ENCODE results near the gene BARHL2. TPM values are rescaled to one million over a fixed set of nuclear protein-coding genes. Genes with fewer than 3 reads are reported as not detected.

The BARHL2 gene
- total RNA-seq, 1 experiment from 2014 or later: not detected

DNA sequence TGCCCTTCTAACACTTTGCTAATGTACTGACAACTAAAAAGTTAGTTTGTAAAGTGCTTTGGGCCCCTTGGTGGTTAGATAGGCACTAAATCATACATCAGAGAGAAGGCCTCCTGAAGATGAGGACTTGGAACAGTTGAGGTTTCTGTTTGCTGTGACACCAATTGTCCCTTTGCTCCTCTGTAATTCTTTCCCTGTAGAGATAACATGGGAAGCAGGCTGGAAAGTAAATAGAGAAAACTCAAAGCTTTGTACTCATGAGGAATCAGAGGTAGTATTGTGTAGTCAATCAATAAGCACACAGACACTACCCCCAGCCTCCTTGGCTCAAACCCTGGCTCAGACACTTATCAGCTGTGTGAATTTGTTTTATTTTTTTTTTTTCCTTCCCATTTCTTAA is 31.6 kb upstream of the BARHL2 start:
- BruUV-seq (replicated peaks): no TSS peak
- Histone ChIP-seq H3K27me3 (ENCODE audit: control insufficient read depth, insufficient read depth, low read length) (peaks cover 27% of the 10 kb centered on the region), H3K36me3 (ENCODE audit: control insufficient read depth, insufficient read depth, low read length) (no peaks in the 10 kb centered on the region), H3K9me3 (ENCODE audit: control insufficient read depth, insufficient read depth, low read depth, low read length) (no peaks in the 10 kb centered on the region), H3K4me3 (ENCODE audit: low read depth in 2 of 2, low read length in 2 of 2) (no peak overlapping the region), H3K4me1 (ENCODE audit: control insufficient read depth, insufficient read depth, low read length) (no peaks in the 10 kb centered on the region), H3K27ac (ENCODE audit: low read length) (no peak overlapping the region)
- ATAC-seq: no peak
- in situ Hi-C loops (cut with HindIII; ENCODE audit: low pct_unique_long_range_greater_than_20kb, low sequenced_read_pairs) (no loop called here), intact Hi-C loops (cut with micrococcal nuclease; ENCODE audit: unreplicated experiment) (no loop called here)
- ChIA-PET CTCF (no interaction called here), POLR2A (no interaction called here)
- TF ChIP-seq SIN3A (IDR thresholded peaks at IDR 0.05; ENCODE audit: borderline replicate concordance, insufficient read depth, low read depth, low read length) (no peak), POLR2AphosphoS5 (IDR thresholded peaks at IDR 0.05; ENCODE audit: low read depth, low read length) (no peak), TCF7L2 (IDR thresholded peaks at IDR 0.05; ENCODE audit: low read depth, low read length) (no peak)
- TF ChIP-seq, protein P1, sequence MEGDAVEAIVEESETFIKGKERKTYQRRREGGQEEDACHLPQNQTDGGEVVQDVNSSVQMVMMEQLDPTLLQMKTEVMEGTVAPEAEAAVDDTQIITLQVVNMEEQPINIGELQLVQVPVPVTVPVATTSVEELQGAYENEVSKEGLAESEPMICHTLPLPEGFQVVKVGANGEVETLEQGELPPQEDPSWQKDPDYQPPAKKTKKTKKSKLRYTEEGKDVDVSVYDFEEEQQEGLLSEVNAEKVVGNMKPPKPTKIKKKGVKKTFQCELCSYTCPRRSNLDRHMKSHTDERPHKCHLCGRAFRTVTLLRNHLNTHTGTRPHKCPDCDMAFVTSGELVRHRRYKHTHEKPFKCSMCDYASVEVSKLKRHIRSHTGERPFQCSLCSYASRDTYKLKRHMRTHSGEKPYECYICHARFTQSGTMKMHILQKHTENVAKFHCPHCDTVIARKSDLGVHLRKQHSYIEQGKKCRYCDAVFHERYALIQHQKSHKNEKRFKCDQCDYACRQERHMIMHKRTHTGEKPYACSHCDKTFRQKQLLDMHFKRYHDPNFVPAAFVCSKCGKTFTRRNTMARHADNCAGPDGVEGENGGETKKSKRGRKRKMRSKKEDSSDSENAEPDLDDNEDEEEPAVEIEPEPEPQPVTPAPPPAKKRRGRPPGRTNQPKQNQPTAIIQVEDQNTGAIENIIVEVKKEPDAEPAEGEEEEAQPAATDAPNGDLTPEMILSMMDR (IDR thresholded peaks at IDR 0.05): no peak
- TF ChIP-seq, protein P2, sequence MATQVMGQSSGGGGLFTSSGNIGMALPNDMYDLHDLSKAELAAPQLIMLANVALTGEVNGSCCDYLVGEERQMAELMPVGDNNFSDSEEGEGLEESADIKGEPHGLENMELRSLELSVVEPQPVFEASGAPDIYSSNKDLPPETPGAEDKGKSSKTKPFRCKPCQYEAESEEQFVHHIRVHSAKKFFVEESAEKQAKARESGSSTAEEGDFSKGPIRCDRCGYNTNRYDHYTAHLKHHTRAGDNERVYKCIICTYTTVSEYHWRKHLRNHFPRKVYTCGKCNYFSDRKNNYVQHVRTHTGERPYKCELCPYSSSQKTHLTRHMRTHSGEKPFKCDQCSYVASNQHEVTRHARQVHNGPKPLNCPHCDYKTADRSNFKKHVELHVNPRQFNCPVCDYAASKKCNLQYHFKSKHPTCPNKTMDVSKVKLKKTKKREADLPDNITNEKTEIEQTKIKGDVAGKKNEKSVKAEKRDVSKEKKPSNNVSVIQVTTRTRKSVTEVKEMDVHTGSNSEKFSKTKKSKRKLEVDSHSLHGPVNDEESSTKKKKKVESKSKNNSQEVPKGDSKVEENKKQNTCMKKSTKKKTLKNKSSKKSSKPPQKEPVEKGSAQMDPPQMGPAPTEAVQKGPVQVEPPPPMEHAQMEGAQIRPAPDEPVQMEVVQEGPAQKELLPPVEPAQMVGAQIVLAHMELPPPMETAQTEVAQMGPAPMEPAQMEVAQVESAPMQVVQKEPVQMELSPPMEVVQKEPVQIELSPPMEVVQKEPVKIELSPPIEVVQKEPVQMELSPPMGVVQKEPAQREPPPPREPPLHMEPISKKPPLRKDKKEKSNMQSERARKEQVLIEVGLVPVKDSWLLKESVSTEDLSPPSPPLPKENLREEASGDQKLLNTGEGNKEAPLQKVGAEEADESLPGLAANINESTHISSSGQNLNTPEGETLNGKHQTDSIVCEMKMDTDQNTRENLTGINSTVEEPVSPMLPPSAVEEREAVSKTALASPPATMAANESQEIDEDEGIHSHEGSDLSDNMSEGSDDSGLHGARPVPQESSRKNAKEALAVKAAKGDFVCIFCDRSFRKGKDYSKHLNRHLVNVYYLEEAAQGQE (IDR thresholded peaks at IDR 0.05; ENCODE audit: insufficient read depth in 1 of 2, low read depth in 2 of 2, low read length in 1 of 2): no peak
- no peak for DNase-seq (ENCODE audit: low read depth, low spot score)

DNA sequence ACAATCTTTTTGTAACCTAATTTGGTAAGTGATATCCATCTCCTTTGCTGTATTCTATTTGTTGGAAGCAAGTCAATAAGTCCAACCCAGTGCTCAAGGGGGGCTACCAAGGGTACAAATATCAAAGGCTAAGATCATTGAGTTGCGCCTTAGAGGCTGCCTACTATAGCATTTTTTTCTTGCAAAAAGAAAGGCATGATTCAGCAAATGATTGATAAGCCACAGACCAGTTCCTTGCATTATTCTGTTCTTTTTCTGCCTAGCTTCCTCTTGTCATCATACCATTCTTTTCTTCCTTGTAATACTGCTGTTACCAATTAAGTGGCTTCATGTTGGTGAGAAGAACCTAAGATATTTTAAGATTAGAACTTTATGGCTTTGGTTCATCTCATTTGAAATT is 29.8 kb upstream of the BARHL2 start:
- intact Hi-C loops (cut with micrococcal nuclease; ENCODE audit: unreplicated experiment) (no loop called here), in situ Hi-C loops (cut with HindIII; ENCODE audit: low pct_unique_long_range_greater_than_20kb, low sequenced_read_pairs) (no loop called here)
- no peaks in the 10 kb centered on the region for H3K36me3 ChIP-seq (ENCODE audit: control insufficient read depth, insufficient read depth, low read length)
- ChIA-PET CTCF (no interaction called here), POLR2A (no interaction called here)
- no peak overlapping the region for H3K27ac ChIP-seq (ENCODE audit: low read length)
- ATAC-seq: no peak
- peaks cover 11% of the 10 kb centered on the region; the same call in 1 of the 2 replicates for H3K27me3 ChIP-seq (ENCODE audit: control insufficient read depth, insufficient read depth, low read length)
- no peak overlapping the region for H3K4me3 ChIP-seq (ENCODE audit: low read depth in 2 of 2, low read length in 2 of 2)
- TF ChIP-seq, protein P1 (IDR thresholded peaks at IDR 0.05): no peak
- no peak for TF ChIP-seq POLR2AphosphoS5 (IDR thresholded peaks at IDR 0.05; ENCODE audit: low read depth, low read length)
- no peak for TF ChIP-seq TCF7L2 (IDR thresholded peaks at IDR 0.05; ENCODE audit: low read depth, low read length)
- TF ChIP-seq, protein P2 (IDR thresholded peaks at IDR 0.05; ENCODE audit: insufficient read depth in 1 of 2, low read depth in 2 of 2, low read length in 1 of 2): no peak
- TF ChIP-seq SIN3A (IDR thresholded peaks at IDR 0.05; ENCODE audit: borderline replicate concordance, insufficient read depth, low read depth, low read length): no peak
- H3K9me3 ChIP-seq (ENCODE audit: control insufficient read depth, insufficient read depth, low read depth, low read length): no peaks in the 10 kb centered on the region
- no peaks in the 10 kb centered on the region for H3K4me1 ChIP-seq (ENCODE audit: control insufficient read depth, insufficient read depth, low read length)
- BruUV-seq (replicated peaks): no TSS peak
- DNase-seq (ENCODE audit: low read depth, low spot score): no peak
